HEK293T (cell line): Measurements from ENCODE around the gene TRIM37.
"Not testable (repeated sequence)": the region's sequence is repeated elsewhere in the genome, so short reads cannot be mapped to it uniquely, and the experiment has no call there.

Experiments
- CTCF ChIA-PET: fragments of 350-600 bp; formaldehyde crosslinking; extraction: SDS; loops from one replicate; lab custom pipeline; 2021; ENCODE audit warnings: antibody characterized with exemption, inconsistent platforms; lab: Yijun Ruan, JAX
- POLR2A ChIA-PET: fragments of 350-600 bp; formaldehyde crosslinking; extraction: SDS; loops from one replicate; lab custom pipeline; 2020; ENCODE audit warnings: antibody characterized with exemption, inconsistent platforms; lab: Yijun Ruan, JAX
- DNase-seq: peaks from one replicate; pipeline ENCODE4 v3.0.0; 2012; ENCODE audit warnings: mixed read lengths; ENCODE audit errors: extremely low spot score
- ARNT ChIP-seq: fragments of 450-650 bp; IDR thresholded peaks from 2 replicates; pipeline ENCODE4 v1.6.1; 2017; ENCODE audit warnings: mild to moderate bottlenecking
- BHLHE40 ChIP-seq: fragments of 450-650 bp; IDR thresholded peaks from 2 replicates; pipeline ENCODE4 v1.6.1; 2016; ENCODE audit warnings: mild to moderate bottlenecking, moderate library complexity, borderline replicate concordance
- CTBP1 ChIP-seq: fragments of 450-650 bp; IDR thresholded peaks from 2 replicates; pipeline ENCODE4 v1.6.1; 2016; ENCODE audit warnings: borderline replicate concordance
- ELF4 ChIP-seq: fragments of 450-650 bp; IDR thresholded peaks from 2 replicates; pipeline ENCODE4 v1.6.1; 2017; ENCODE audit warnings: antibody characterized with exemption
- FOXA1 ChIP-seq: fragments of 450-650 bp; IDR thresholded peaks from 2 replicates; pipeline ENCODE4 v1.6.1; 2016; ENCODE audit warnings: mild to moderate bottlenecking
- FOXK2 ChIP-seq: fragments of 450-650 bp; IDR thresholded peaks from 2 replicates; pipeline ENCODE4 v1.6.1; 2016; ENCODE audit warnings: mild to moderate bottlenecking
- FOXM1 ChIP-seq: fragments of 450-650 bp; IDR thresholded peaks from 2 replicates; pipeline ENCODE4 v1.6.1; 2017; ENCODE audit warnings: mild to moderate bottlenecking, borderline replicate concordance
- HDGF ChIP-seq: fragments of 450-650 bp; IDR thresholded peaks from 2 replicates; pipeline ENCODE4 v1.6.1; 2017; ENCODE audit warnings: antibody characterized with exemption, borderline replicate concordance
- L3MBTL2 ChIP-seq: fragments of 450-650 bp; conservative IDR thresholded peaks from 2 replicates; pipeline ENCODE4 v1.6.1; 2016; ENCODE audit warnings: mild to moderate bottlenecking
- LEF1 ChIP-seq: fragments of 450-650 bp; IDR thresholded peaks from 2 replicates; pipeline ENCODE4 v1.6.1; 2017; ENCODE audit warnings: mild to moderate bottlenecking, borderline replicate concordance
- NFRKB ChIP-seq: fragments of 450-650 bp; IDR thresholded peaks from 2 replicates; pipeline ENCODE4 v1.6.1; 2016; ENCODE audit warnings: mild to moderate bottlenecking, moderate library complexity
- PKNOX1 ChIP-seq: fragments of 450-650 bp; IDR thresholded peaks from 2 replicates; pipeline ENCODE4 v1.6.1; 2016
- SP1 ChIP-seq: fragments of 450-650 bp; IDR thresholded peaks from 2 replicates; pipeline ENCODE4 v1.6.1; 2017
- SUZ12 ChIP-seq: fragments of 450-650 bp; IDR thresholded peaks from 2 replicates; pipeline ENCODE4 v1.6.1; 2016; ENCODE audit warnings: mild to moderate bottlenecking
- TARDBP ChIP-seq: fragments of 450-650 bp; IDR thresholded peaks from 2 replicates; pipeline ENCODE4 v1.6.1; 2016
- ZNF384 ChIP-seq: fragments of 450-650 bp; IDR thresholded peaks from 2 replicates; pipeline ENCODE4 v1.6.1; 2016

The TRIM37 gene

DNA sequence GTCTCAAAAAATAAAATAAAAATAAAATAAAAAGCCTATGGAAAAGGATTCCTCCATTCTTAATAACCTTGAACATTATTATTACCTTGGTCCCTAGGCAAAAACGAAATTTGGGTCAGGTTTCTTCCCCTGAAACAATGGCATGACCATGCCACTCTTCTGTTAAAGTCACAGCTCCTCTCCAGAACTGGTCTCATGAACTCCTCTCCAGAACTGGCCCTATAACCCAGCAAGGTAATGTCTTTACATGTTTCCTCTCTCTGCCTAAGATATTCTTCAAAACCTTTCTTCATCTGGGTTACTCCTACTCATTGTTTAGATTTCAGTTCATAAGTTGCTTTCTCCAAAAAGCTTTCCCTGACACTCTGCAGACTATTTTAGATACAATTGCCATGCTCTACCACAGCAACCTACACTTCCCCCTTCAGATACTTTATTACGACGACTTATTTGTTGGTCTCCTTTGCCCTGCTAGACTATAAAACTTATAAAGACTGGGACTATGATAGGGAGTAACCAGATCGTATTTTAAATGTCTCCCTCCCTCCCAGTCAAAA is 13.5 kb downstream of the TRIM37 start:
- ChIA-PET POLR2A (interaction anchor here (0.9 to 5.0 kb wide), 4 partner anchors 11 to 61 kb away, joined by 3 to 28 read pairs (median 4); partner anchors contain the start of gene TRIM37), CTCF (interaction anchor here (0.6 kb wide), 1 partner anchor 369 kb away, joined by 3 read pairs; no protein-coding TSS in a partner anchor)
- no peak for DNase-seq
- TF ChIP-seq ARNT, result no peak
- TF ChIP-seq FOXK2, result no peak
- no peak for TF ChIP-seq PKNOX1
- no peak for TF ChIP-seq FOXM1
- no peak for TF ChIP-seq SUZ12
- no peak for TF ChIP-seq NFRKB
- no peak for TF ChIP-seq LEF1
- no peak for TF ChIP-seq L3MBTL2
- TF ChIP-seq HDGF, result no peak
- TF ChIP-seq SP1, result no peak
- TF ChIP-seq CTBP1, result no peak
- TF ChIP-seq TARDBP, result no peak
- TF ChIP-seq ZNF384, result no peak
- TF ChIP-seq ELF4, result no peak
- TF ChIP-seq FOXA1, result no peak

- CTCF ChIA-PET, POLR2A ChIA-PET, DNase-seq: not testable (repeated sequence)
Observed at GRCh38 chr17:59090593-59090992, 16.1 kb downstream of the TRIM37 start.

- no peak for DNase-seq
- ChIA-PET CTCF (no interaction called here), POLR2A (no interaction called here)
- TF ChIP-seq SUZ12, result no peak
- no peak for TF ChIP-seq ARNT
- TF ChIP-seq ELF4, result no peak
- no peak for TF ChIP-seq ZNF384
- TF ChIP-seq PKNOX1, result no peak
- TF ChIP-seq FOXK2, result no peak
- no peak for TF ChIP-seq NFRKB
- TF ChIP-seq SP1, result no peak
- no peak for TF ChIP-seq TARDBP
- no peak for TF ChIP-seq FOXA1
- no peak for TF ChIP-seq L3MBTL2
- TF ChIP-seq BHLHE40, result no peak
- TF ChIP-seq HDGF, result no peak
Observed at GRCh38 chr17:59084154-59084553, 22.5 kb downstream of the TRIM37 start.

GRCh38 chr17:59074494-59074893 is 32.2 kb downstream of the TRIM37 start:
- ChIA-PET POLR2A (no interaction called here), CTCF (no interaction called here)
- no peak for DNase-seq
- TF ChIP-seq HDGF (no peak), SUZ12 (no peak), BHLHE40 (no peak), FOXM1 (no peak), ELF4 (no peak), FOXA1 (no peak), LEF1 (no peak), CTBP1 (no peak), ARNT (no peak), NFRKB (no peak), SP1 (no peak), FOXK2 (no peak), TARDBP (no peak), L3MBTL2 (no peak), PKNOX1 (no peak), ZNF384 (no peak)

GRCh38 chr17:59073972-59074371 is 32.7 kb downstream of the TRIM37 start:
- no peak for DNase-seq
- ChIA-PET CTCF (no interaction called here), POLR2A (no interaction called here)
- TF ChIP-seq NFRKB, result no peak
- TF ChIP-seq HDGF, result no peak
- no peak for TF ChIP-seq CTBP1
- no peak for TF ChIP-seq L3MBTL2

DNA sequence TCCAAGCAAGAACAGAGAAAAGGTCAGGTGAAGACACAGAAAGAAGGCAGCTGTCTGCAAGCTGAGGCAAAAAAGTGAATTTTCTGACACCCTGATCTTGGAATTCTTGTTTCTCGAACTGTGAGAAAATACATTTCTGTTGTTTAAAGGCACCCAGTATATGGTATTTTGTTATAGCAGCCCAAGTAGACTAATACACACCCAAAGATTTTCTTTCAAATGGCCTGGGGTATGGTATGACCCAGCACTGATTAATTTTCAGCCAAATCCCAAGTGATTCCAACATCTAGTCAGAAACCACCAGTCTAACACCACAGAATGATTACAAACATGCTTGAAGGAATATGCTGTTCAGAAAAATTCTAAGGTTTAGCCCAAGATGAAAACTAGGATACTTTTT is 36.8 kb downstream of the TRIM37 start:
- no peak for TF ChIP-seq ARNT
- TF ChIP-seq BHLHE40, result no peak
- no peak for TF ChIP-seq FOXK2
- TF ChIP-seq SP1, result no peak
- TF ChIP-seq FOXM1, result no peak
- TF ChIP-seq FOXA1, result no peak
- no peak for TF ChIP-seq HDGF
- no peak for TF ChIP-seq CTBP1
- TF ChIP-seq LEF1, result no peak
- no peak for TF ChIP-seq PKNOX1
- no peak for TF ChIP-seq TARDBP
- TF ChIP-seq SUZ12, result no peak
- TF ChIP-seq NFRKB, result no peak
- no peak for TF ChIP-seq ELF4
- no peak for TF ChIP-seq ZNF384
- TF ChIP-seq L3MBTL2, result no peak
- DNase-seq, result no peak
- ChIA-PET CTCF (no interaction called here), POLR2A (no interaction called here)
